ENCODE results near the gene ZNF831.

DNA sequence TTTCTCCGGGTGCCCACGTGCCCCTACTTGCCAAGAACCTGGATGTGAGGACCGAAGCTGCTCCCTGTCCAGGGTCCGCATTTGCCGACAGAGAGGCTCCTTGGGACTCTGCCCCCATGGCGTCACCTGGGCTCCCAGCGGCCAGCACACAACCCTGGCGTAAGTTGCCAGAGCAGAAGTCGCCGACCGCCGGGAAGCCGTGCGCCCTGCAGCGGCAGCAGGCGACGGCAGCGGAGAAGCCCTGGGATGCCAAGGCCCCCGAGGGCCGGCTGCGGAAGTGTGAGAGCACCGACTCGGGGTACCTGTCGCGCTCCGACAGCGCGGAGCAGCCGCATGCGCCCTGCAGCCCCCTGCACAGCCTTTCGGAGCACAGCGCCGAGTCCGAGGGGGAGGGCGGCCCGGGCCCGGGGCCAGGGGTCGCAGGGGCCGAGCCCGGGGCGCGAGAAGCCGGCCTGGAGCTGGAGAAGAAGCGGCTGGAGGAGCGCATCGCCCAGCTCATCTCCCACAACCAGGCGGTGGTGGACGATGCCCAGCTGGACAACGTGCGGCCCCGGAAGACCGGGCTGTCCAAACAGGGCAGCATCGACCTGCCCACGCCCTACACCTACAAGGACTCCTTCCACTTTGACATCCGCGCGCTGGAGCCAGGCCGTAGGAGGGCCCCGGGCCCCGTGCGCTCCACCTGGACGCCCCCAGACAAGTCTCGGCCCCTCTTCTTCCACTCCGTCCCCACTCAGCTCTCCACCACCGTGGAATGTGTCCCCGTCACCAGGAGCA is 28.3 kb downstream of the ZNF831 start:
- TF ChIP-seq, protein P1, sequence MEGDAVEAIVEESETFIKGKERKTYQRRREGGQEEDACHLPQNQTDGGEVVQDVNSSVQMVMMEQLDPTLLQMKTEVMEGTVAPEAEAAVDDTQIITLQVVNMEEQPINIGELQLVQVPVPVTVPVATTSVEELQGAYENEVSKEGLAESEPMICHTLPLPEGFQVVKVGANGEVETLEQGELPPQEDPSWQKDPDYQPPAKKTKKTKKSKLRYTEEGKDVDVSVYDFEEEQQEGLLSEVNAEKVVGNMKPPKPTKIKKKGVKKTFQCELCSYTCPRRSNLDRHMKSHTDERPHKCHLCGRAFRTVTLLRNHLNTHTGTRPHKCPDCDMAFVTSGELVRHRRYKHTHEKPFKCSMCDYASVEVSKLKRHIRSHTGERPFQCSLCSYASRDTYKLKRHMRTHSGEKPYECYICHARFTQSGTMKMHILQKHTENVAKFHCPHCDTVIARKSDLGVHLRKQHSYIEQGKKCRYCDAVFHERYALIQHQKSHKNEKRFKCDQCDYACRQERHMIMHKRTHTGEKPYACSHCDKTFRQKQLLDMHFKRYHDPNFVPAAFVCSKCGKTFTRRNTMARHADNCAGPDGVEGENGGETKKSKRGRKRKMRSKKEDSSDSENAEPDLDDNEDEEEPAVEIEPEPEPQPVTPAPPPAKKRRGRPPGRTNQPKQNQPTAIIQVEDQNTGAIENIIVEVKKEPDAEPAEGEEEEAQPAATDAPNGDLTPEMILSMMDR (IDR thresholded peaks at IDR 0.05): no peak
- TF ChIP-seq SIN3A (IDR thresholded peaks at IDR 0.05; ENCODE audit: borderline replicate concordance, low read depth, low read length): no peak
- TF ChIP-seq, protein P2, sequence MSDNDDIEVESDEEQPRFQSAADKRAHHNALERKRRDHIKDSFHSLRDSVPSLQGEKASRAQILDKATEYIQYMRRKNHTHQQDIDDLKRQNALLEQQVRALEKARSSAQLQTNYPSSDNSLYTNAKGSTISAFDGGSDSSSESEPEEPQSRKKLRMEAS (IDR thresholded peaks at IDR 0.05; ENCODE audit: low read depth): no peak
